Gastroesophageal sphincter (tissue), 4 donors: ENCODE results near the gene TXNDC11. TPM values are rescaled to one million over a fixed set of nuclear protein-coding genes. Genes with fewer than 3 reads are reported as not detected.
A peak's percentile ranks its signal among the peaks of the same experiment; 100 is the strongest.

ENCODE experiments used
- ATAC-seq: fragments of 150-250 bp; one replicate; pipeline ENCODE4 v1.9.1; 2016; ENCODE audit warnings: mild to moderate bottlenecking, moderate library complexity
- H3K27ac ChIP-seq, 4 donors: fragments of 200-600 bp; sonication (generic) in 3 of 4; 1 replicate in 3 of 4; 2 replicates in 1 of 4; pipeline ENCODE4 v1.5.1; 2016 to 2019
- H3K27me3 ChIP-seq: fragments of 200-600 bp; sonication (generic); one replicate; pipeline ENCODE4 v1.5.1; 2019
- H3K36me3 ChIP-seq, 2 donors: fragments of 200-600 bp; sonication (generic); one replicate each; pipeline ENCODE4 v1.5.1; 2019; ENCODE audit warnings: control low read depth in 1 of 2
- H3K4me1 ChIP-seq, 3 donors: fragments of 200-600 bp; sonication (generic); 1 replicate in 2 of 3; 2 replicates in 1 of 3; pipeline ENCODE4 v1.5.1; 2016 to 2019; ENCODE audit warnings: control low read depth in 2 of 3
- H3K4me3 ChIP-seq, 2 donors: fragments of 200-600 bp; sonication (generic); one replicate each; pipeline ENCODE4 v1.5.1; 2019; ENCODE audit warnings: mild to moderate bottlenecking in 1 of 2, moderate library complexity in 1 of 2
- H3K9me3 ChIP-seq, 3 donors: fragments of 200-600 bp; sonication (generic); one replicate each; pipeline ENCODE4 v1.5.1; 2017 to 2019; ENCODE audit warnings: control low read depth in 2 of 3
- EP300 ChIP-seq: sonication (generic); formaldehyde crosslinking; IDR thresholded peaks from one replicate; pipeline ENCODE4 v1.6.1; 2017; ENCODE audit warnings: antibody characterized with exemption, mild to moderate bottlenecking
- POLR2A ChIP-seq, 2 donors: fragments of 450-650 bp; IDR thresholded peaks; one replicate each; pipeline ENCODE4 v1.6.1; 2017; ENCODE audit warnings: antibody characterized with exemption in 2 of 2, mild to moderate bottlenecking in 2 of 2, moderate library complexity in 1 of 2
- POLR2AphosphoS5 ChIP-seq: sonication (generic); formaldehyde crosslinking; IDR thresholded peaks from one replicate; pipeline ENCODE4 v1.6.1; 2017; ENCODE audit warnings: antibody characterized with exemption
- WGBS, 2 donors: methylation state at CpG; one replicate each; pipeline ENCODE4 v1.1.5; 2018; ENCODE audit warnings: low coverage in 1 of 2; 5-methylcytosine and 5-hydroxymethylcytosine counted together
- small RNA-seq, 4 donors: library from RNA; depleted of rRNA; stranded (forward); fragments of <200 nt; gene quantifications; one replicate each; pipeline ENCODE3, GENCODE V24; 2016
- total RNA-seq, 4 donors: library from RNA; depleted of rRNA; stranded (reverse); fragments of >200 nt; gene quantifications; one replicate each; pipeline ENCODE4 v1.1.0, GENCODE V29; 2016
- TF ChIP-seq, protein P1 (sequence below), 4 experiments: fragments of 200-600 bp in 2 of 4; fragments of 450-650 bp in 2 of 4; sonication (generic) in 1 of 4; IDR thresholded peaks; one replicate each; pipeline ENCODE4 v1.5.1; 2017 to 2019; ENCODE audit warnings: antibody characterized with exemption in 4 of 4, mild to moderate bottlenecking in 2 of 4, moderate library complexity in 2 of 4

The TXNDC11 gene
- total RNA-seq, 4 donors from 2014 or later: 30.2 to 53.5 (median 46.4) TPM

DNA sequence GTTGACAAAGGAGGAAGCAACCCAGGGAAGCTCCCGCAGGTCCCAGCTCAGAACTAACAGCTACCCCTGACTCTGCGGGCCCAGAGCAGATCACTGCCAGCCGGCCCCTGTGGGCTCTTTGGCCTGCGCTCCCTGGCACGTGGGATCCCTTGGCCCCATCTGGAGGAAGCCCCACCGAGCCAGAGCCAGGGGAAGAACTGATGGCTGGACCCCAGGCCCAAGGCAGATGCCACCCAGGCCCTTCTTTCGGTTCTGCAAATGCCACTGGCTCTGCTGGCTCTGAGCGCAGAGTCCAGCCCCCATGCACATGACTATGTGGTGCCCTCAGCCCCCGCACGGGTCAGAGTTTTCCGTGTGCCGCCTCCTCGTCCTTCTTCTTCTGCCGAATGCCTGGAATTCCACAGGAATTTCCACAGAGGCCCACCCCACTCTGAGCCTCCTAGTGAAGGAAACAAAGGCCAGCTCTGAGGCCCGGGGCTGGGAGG is 110.2 kb downstream of the TXNDC11 start:
- no peaks in the 10 kb centered on the region for H3K36me3 ChIP-seq
- no peaks in the 10 kb centered on the region for H3K27me3 ChIP-seq
- TF ChIP-seq POLR2A (IDR thresholded peaks at IDR 0.05) (peak in 1 of 2 donors; percentile 12), POLR2AphosphoS5 (peak; percentile 79)
- TF ChIP-seq, protein P1, sequence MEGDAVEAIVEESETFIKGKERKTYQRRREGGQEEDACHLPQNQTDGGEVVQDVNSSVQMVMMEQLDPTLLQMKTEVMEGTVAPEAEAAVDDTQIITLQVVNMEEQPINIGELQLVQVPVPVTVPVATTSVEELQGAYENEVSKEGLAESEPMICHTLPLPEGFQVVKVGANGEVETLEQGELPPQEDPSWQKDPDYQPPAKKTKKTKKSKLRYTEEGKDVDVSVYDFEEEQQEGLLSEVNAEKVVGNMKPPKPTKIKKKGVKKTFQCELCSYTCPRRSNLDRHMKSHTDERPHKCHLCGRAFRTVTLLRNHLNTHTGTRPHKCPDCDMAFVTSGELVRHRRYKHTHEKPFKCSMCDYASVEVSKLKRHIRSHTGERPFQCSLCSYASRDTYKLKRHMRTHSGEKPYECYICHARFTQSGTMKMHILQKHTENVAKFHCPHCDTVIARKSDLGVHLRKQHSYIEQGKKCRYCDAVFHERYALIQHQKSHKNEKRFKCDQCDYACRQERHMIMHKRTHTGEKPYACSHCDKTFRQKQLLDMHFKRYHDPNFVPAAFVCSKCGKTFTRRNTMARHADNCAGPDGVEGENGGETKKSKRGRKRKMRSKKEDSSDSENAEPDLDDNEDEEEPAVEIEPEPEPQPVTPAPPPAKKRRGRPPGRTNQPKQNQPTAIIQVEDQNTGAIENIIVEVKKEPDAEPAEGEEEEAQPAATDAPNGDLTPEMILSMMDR (IDR thresholded peaks at IDR 0.05): no peak
- WGBS, 2 donors: 0 to 72% methylated on average over 2 of the region's 15 CpGs
- ATAC-seq: peak; percentile 72
- no peaks in the 10 kb centered on the region for H3K9me3 ChIP-seq
- H3K4me1 ChIP-seq: peaks cover 0 to 42% (median 11%) of the 10 kb centered on the region in 3 donors
- H3K4me3 ChIP-seq: no peak overlapping the region
- H3K27ac ChIP-seq: peak overlapping the region in 3 of 4 donors; percentile 68 to 79 (median 72)

DNA sequence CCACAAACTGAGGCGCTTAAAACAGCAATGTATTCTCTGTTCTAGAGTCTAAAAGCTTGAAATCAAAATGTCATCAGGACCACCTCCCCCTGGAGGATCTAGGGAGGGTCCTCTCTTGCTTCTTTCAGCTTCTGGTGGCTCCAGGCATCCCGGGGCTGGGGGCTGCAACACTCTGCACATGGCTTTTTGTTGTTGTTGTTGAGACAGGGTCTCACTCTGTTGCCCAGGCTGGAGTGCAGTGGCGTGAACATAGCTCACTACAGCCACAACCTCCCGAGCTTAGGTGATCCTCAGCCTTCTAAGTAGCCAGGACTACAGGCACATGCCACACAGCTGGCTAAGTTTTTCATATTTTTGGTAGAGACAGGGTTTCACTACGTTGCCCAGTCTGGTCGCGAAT is 111.4 kb downstream of the TXNDC11 start:
- Histone ChIP-seq H3K27ac (no peak overlapping the region), H3K27me3 (no peaks in the 10 kb centered on the region), H3K36me3 (no peaks in the 10 kb centered on the region), H3K9me3 (no peaks in the 10 kb centered on the region), H3K4me1 (peaks cover 0 to 42% (median 11%) of the 10 kb centered on the region in 3 donors), H3K4me3 (no peak overlapping the region)
- no peak for ATAC-seq
- TF ChIP-seq EP300 (no peak), POLR2A (IDR thresholded peaks at IDR 0.05) (no peak), POLR2AphosphoS5 (no peak)
- TF ChIP-seq, protein P1 (IDR thresholded peaks at IDR 0.05): no peak
- 90 to 100% methylated on average over 2 to 3 of the region's 7 CpGs for WGBS, 2 donors

DNA sequence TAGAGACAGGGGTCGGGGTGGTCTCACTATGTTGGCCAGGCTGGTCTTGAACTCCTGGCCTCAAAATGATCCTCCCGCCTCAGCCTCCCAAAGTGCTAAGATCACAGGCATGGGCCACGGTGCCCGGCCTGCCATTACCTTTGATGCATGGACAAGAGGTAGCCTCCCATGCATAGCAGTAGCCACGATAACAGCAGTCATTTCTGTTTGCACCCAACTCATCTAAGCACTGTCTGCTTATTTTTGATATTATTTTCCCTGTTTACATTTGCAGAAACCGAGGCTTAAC is 111.9 kb downstream of the TXNDC11 start:
- TF ChIP-seq EP300 (no peak), POLR2AphosphoS5 (no peak), POLR2A (IDR thresholded peaks at IDR 0.05) (no peak)
- TF ChIP-seq, protein P1 (IDR thresholded peaks at IDR 0.05): no peak
- H3K4me1 ChIP-seq: peaks cover 0 to 42% (median 11%) of the 10 kb centered on the region in 3 donors
- no peak for ATAC-seq
- 100% methylated on average over 2 of the region's 6 CpGs; no CpG with 5 or more reads in 1 of the 2 donors for WGBS, 2 donors
- no peaks in the 10 kb centered on the region for H3K9me3 ChIP-seq
- H3K27me3 ChIP-seq: no peaks in the 10 kb centered on the region
- H3K36me3 ChIP-seq: no peaks in the 10 kb centered on the region
- no peak overlapping the region for H3K27ac ChIP-seq
- no peak overlapping the region for H3K4me3 ChIP-seq

DNA sequence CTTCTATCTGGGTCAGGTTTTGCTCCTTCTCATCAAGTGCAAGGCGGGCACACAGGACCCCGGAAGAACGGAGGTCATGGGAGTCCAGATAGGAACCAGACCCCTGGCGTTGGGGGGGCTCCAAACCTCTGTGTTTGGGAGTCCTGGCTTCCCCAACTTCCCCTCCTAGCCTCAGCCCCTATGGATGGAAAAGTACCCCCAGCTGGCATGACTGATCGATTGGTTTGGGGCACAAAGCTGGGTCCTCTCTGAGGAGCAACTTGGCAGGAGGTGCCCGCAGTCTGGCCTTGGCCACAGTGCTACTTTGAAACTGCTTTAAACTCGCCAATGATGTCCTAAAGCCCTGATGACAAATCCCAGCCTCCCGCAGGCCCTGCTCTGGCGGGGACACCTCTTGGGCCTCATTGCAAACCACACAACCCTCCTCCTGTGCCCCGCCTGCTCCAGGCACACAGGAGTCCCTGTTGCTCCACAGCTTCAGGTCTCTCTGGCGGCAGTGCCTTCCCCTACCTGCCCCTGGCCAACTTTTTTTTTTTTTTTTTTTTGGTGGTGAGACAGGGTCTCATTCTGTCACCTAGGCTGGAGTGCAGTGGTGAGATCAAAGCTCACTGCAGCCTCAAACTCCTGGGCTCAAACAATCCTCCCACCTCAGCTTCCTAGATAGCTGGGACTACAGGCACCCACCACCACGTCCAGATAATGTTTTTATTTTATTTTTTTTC is 112.5 kb downstream of the TXNDC11 start:
- no peaks in the 10 kb centered on the region for H3K9me3 ChIP-seq
- H3K36me3 ChIP-seq: no peaks in the 10 kb centered on the region
- TF ChIP-seq EP300 (no peak), POLR2AphosphoS5 (no peak), POLR2A (IDR thresholded peaks at IDR 0.05) (no peak)
- TF ChIP-seq, protein P1 (IDR thresholded peaks at IDR 0.05): no peak
- no peak overlapping the region for H3K4me3 ChIP-seq
- peaks cover 0 to 42% (median 11%) of the 10 kb centered on the region in 3 donors for H3K4me1 ChIP-seq
- 80% methylated on average over 5 of the region's 12 CpGs; no CpG with 5 or more reads in 1 of the 2 donors for WGBS, 2 donors
- H3K27ac ChIP-seq: peak overlapping the region in 3 of 4 donors; percentile 60 to 66 (median 66)
- ATAC-seq: no peak
- no peaks in the 10 kb centered on the region for H3K27me3 ChIP-seq

Small RNA genes within 50 kb of the gene (small RNA-seq; reads per million reads assigned to genes)
- gene RF00017: 0 reads per million in 4 donors

Other genes with a start within 250 kb of the TXNDC11 start
- gene LITAF, start 155.9 kb downstream of the TXNDC11 start, total RNA-seq: 10 to 100 TPM; 31.6 to 95.0 (median 44.5) TPM
- 10 to 100 TPM; 34.6 to 40.3 (median 39.7) TPM for gene SNN, start 74.4 kb downstream of the TXNDC11 start, total RNA-seq
- gene ZC3H7A, start 54.4 kb upstream of the TXNDC11 start, total RNA-seq: 10 to 100 TPM; 55.5 to 78.9 (median 68.4) TPM
- gene RSL1D1, start 108.7 kb upstream of the TXNDC11 start, total RNA-seq: 100 to 1,000 TPM; 149 to 275 (median 164) TPM
- 10 to 100 TPM; 55.3 to 86.2 (median 72.6) TPM for gene GSPT1, start 173.1 kb upstream of the TXNDC11 start, total RNA-seq
- gene NPIPB2, start 199.2 kb upstream of the TXNDC11 start, total RNA-seq: 1 to 10 TPM; 1.4 to 5.9 (median 4.1) TPM
- gene TNFRSF17, start 222.4 kb upstream of the TXNDC11 start, total RNA-seq: under 1 TPM in 1 of 4 donors, not detected in 3; 0.45 TPM
- 10 to 100 TPM; 18.3 to 30.2 (median 23.3) TPM for gene SNX29, start 233.9 kb upstream of the TXNDC11 start, total RNA-seq